PC-9 (cell line): ENCODE data around the gene NKAIN2.

Experiments
- CTCF ChIP-seq: fragments of 200-600 bp; sonication (generic); conservative IDR thresholded peaks from 2 replicates; pipeline ENCODE4 v1.6.1; 2017; ENCODE audit warnings: mixed run types, antibody characterized with exemption, mild to moderate bottlenecking, moderate library complexity
- EZH2 ChIP-seq: fragments of 200-600 bp; sonication (generic); IDR thresholded peaks from 2 replicates; pipeline ENCODE4 v1.8.0; 2017; ENCODE audit warnings: antibody characterized with exemption, low read depth

- TF ChIP-seq CTCF (no peak), EZH2 (no peak)
Observed at GRCh38 chr6:123899745-123900144, 96.1 kb downstream of the NKAIN2 start.
